Activated naive CD4-positive, alpha-beta T cell treated with Interleukin-2 at 50 U/mL for 16 hours (primary cell): ENCODE data around the gene PIK3CB.
"Not testable (repeated sequence)": the region's sequence is repeated elsewhere in the genome, so short reads cannot be mapped to it uniquely, and the experiment has no call there.

Experiments
- DNase-seq: peaks from one replicate; pipeline ENCODE4 v3.0.0-alpha.2; 2020

Gene PIK3CB

GRCh38 chr3:138675393-138675792, 159.3 kb downstream of the PIK3CB start:
- DNase-seq, result no peak

GRCh38 chr3:138673641-138674530, 160.8 kb downstream of the PIK3CB start:
- no peak for DNase-seq

- no peak for DNase-seq
Measured at GRCh38 chr3:138670407-138670806, 164.3 kb downstream of the PIK3CB start.

GRCh38 chr3:138668107-138668506, 166.6 kb downstream of the PIK3CB start:
- DNase-seq, result no peak

- no peak for DNase-seq
Measured at GRCh38 chr3:138657508-138657907, 177.2 kb downstream of the PIK3CB start.

GRCh38 chr3:138653567-138653966, 181.2 kb downstream of the PIK3CB start:
- no peak for DNase-seq

GRCh38 chr3:138649134-138649533, 185.6 kb downstream of the PIK3CB start:
- DNase-seq, result no peak

- DNase-seq, result no peak
Measured at GRCh38 chr3:138646513-138646912, 188.2 kb downstream of the PIK3CB start.

GRCh38 chr3:138646008-138646407, 188.7 kb downstream of the PIK3CB start:
- DNase-seq, result no peak

- no peak for DNase-seq
Measured at GRCh38 chr3:138642927-138643253, 191.8 kb downstream of the PIK3CB start.

- DNase-seq, result no peak
Measured at GRCh38 chr3:138642226-138642926, 192.4 kb downstream of the PIK3CB start.

GRCh38 chr3:138640537-138640936, 194.2 kb downstream of the PIK3CB start:
- no peak for DNase-seq

GRCh38 chr3:138638641-138639040, 196.1 kb downstream of the PIK3CB start:
- no peak for DNase-seq

- no peak for DNase-seq
Measured at GRCh38 chr3:138629526-138629925, 205.2 kb downstream of the PIK3CB start.

- no peak for DNase-seq
Measured at GRCh38 chr3:138625707-138626365, 208.9 kb downstream of the PIK3CB start.

GRCh38 chr3:138624518-138624917, 210.2 kb downstream of the PIK3CB start:
- DNase-seq, result no peak

- no peak for DNase-seq
Measured at GRCh38 chr3:138620431-138620830, 214.3 kb downstream of the PIK3CB start.

- no peak for DNase-seq
Measured at GRCh38 chr3:138615462-138615861, 219.3 kb downstream of the PIK3CB start.

GRCh38 chr3:138609898-138610266, 224.8 kb downstream of the PIK3CB start:
- DNase-seq, result no peak

GRCh38 chr3:138608322-138609135, 226.2 kb downstream of the PIK3CB start, which contains the start of gene FAIM:
Gene FAIM, plus strand, starts transcription at chr3:138608771. Its CDS starts 10,956 bp downstream, at chr3:138619727.
- DNase-seq, result peak; percentile 66

- DNase-seq, result not testable (repeated sequence)
Measured at GRCh38 chr3:138604106-138604595, 230.6 kb downstream of the PIK3CB start.
